Measurements from ENCODE around the gene ZC3H13.
A peak's percentile ranks its signal among the peaks of the same experiment; 100 is the strongest.

Gene ZC3H13, protein sequence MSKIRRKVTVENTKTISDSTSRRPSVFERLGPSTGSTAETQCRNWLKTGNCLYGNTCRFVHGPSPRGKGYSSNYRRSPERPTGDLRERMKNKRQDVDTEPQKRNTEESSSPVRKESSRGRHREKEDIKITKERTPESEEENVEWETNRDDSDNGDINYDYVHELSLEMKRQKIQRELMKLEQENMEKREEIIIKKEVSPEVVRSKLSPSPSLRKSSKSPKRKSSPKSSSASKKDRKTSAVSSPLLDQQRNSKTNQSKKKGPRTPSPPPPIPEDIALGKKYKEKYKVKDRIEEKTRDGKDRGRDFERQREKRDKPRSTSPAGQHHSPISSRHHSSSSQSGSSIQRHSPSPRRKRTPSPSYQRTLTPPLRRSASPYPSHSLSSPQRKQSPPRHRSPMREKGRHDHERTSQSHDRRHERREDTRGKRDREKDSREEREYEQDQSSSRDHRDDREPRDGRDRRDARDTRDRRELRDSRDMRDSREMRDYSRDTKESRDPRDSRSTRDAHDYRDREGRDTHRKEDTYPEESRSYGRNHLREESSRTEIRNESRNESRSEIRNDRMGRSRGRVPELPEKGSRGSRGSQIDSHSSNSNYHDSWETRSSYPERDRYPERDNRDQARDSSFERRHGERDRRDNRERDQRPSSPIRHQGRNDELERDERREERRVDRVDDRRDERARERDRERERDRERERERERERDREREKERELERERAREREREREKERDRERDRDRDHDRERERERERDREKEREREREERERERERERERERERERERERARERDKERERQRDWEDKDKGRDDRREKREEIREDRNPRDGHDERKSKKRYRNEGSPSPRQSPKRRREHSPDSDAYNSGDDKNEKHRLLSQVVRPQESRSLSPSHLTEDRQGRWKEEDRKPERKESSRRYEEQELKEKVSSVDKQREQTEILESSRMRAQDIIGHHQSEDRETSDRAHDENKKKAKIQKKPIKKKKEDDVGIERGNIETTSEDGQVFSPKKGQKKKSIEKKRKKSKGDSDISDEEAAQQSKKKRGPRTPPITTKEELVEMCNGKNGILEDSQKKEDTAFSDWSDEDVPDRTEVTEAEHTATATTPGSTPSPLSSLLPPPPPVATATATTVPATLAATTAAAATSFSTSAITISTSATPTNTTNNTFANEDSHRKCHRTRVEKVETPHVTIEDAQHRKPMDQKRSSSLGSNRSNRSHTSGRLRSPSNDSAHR (N-terminal part only)

DNA sequence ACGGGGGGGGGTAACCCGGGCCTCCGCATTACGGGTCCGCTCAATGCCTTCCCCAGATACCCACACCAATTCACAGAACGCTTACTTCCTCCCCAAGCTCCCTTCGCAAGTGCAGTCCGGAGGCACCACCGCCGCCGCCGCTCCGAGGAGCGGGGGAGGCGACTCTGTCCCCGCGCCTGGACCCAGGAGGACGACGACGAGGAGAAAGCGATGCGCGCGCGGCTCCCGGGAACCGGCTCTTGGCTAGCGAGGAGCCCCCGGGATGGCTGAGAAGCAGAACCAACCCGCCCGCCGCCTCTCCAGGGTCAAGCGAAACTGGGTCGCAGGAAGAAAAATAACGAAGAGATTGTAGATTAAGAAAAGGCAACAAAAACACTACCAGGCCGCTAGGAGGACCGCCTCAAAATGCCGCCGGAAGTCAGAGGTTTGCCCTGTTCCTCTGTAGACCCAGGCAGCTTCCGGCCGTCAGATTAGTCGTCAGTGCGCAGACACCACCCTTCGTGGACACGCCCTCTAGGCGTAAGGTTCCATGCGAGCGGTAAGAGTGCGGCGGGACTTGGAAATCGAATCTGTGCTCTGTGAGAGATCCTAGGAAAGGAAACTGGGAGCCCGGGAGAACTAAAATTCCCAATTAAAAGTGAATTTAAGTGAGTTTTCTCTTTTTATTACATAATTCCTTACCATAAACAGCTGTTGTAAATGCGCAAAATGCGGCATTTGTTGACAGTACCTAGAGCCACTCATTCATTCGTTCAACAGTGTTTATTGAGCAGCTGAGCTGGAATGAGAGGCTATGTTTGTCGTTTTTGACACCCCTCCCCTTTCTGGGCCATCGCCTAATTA lies at the start of gene ZC3H13:
TSS of gene ZC3H13 (minus strand) at position 428 of the 843 bp plus-strand sequence. CDS start 7,239 bp downstream, outside the sequence.
- DNase-seq (ENCODE audit: low read depth in 2 of 2) = peak; percentile 80 to 88

DNA sequence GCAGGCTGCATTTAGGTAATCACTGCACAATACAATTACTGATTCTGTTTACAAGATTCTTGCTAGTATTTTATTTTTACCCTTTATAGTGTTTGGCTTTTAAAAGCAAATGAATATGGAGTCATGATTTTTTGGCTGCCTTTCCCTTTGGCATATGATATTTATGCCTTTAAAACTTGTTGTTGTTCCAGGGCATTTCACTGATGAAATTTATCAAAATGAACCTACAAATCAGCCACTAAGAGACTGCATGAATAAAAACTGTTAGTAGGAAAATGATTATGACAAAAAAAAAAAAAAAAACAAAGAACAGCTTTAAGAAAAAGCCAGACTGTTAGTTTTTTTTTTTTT lies 49.7 kb upstream of the ZC3H13 start:
- no peak for DNase-seq (ENCODE audit: low read depth in 2 of 2)

DNA sequence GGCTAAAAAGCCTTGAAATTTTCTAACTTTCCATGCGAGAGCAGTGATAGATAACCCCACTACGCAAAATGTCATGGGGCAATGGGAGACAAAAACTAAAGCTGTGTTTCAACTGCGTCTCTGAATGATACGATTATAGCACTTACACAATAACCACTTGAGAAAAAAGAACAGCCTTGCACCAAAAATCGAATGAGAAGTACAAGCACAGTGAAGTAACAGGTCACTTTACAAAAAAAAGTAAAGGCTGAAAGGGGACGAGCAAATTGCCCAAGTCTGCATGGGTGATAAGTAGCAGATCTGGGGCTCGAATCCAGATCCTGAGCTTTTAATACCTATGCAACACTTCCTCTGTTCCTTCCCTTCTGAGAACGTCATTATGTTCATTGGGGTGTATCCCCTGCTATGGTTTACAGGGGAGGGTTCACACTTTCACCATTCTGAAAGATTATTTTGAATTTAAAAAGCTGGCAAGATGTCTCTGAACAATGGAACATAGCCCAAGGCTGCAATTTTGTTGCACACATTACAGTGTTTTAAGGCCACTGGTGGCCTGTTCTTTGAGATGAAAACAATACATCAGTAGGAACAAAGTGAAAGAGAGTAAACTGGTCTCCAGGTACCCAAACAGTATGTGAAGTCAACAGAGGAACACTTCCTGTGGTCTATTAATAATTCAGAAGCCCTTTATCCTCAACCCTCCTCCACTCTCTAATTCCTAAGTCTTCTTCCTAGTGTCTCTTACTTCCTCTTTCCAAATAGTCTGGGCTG lies 49.1 kb upstream of the ZC3H13 start:
- DNase-seq (ENCODE audit: low read depth in 2 of 2) = no peak

DNA sequence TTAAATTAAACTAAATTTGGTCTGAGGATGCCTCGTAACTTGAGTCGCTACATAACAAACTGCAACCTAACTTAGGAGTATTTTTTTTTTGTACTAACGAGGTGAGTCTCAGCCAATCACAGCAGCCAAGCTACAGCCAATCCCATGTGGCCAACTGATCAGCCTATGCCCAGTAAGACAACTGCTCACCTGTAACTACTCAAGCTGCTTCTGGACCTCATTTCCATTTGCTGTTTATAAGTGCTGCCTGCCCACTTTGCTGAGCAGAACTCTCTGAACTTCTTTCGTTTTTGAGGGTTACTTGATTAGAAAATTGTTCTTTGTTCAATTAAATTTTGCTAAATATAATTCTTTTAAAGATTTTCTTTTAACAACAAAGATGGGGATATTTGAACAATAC lies 48.5 kb upstream of the ZC3H13 start:
- no peak for DNase-seq (ENCODE audit: low read depth in 2 of 2)

DNA sequence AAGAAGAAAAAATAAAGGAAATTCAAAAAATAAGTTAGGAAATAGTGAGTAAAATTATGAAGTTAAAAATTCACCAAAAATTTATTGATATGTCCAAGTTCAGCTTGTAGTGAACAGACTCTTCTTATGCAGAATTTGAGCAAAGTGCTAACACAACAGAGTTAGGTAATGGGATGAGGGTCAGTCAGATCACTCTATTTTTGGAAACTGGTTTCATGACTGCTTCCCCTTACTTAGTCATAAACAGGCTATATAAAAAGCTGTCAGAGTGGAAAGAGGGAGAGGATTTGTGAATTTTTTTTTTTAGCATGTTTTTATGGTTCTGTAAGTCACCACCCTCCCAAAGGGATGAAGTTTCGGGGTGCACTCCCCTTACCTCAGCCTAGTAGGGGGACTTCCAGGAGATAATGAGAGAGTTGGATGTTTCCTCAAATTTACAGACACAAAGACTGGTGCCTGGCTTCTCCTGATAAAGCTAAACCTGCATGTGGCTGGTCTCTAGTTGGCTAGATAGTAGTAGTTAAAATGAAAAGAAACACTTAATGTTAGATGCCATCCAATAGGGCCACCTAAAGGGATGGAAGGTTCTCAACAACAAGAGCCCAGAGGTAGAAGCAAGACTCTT lies 47.8 kb upstream of the ZC3H13 start:
- no peak for DNase-seq (ENCODE audit: low read depth in 2 of 2)

DNA sequence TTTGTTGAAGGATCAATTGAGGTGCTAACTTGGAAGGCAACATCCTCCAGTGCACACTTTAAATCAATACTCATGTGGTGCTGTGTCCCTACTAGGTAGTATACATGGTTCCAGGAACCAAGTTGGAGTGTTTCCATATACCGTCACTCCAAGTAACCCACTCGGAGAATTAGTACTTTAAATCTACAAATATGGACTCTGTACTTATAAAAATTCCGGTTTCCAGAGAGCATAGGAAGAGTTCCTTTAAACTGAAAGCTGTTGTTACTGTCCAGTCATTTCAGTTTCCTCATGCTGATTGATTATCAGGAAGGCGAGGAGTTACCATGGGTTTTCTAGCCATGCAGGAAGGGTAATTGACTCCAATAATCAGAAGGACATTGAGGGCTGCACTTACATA lies 45.1 kb upstream of the ZC3H13 start:
- no peak for DNase-seq (ENCODE audit: low read depth in 2 of 2)

DNA sequence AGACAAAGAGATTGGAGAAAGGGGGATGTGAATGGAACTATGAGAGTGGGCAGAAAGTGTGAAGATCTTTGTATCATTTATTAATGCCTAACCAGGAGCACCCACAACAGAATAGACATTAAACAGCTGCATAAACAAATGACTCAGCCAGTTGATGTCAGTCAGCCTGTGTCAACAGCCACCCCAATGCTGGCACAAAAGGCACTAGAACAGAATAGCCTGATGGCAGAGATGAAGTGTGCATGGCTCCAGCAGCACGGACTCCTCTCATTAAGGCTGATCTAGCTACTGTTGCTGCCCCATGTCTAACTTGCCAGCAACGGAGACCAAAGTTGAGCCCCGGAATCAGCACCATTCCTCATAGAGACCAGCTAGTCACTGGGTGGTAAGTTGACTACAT lies 44.5 kb upstream of the ZC3H13 start:
- no peak for DNase-seq (ENCODE audit: low read depth in 2 of 2)

DNA sequence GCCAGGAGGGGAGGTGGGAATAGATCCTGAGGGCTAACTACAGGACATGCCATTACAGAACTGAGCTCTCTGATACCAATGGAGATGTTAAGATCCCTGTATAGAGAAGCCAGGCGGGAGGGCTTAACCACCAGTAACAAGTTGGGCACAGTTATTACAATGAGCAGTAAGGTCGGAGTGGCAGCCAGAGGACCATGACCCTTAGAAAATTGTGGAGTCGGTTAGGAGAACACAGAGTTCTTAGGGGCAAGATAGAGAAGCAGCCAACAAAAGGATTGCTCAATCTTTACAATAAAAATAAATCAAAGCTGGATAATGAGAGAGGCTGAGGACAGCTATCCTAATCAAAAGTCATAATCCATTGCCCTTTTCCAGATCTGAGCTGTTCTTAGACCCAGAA lies 41.9 kb upstream of the ZC3H13 start:
- DNase-seq (ENCODE audit: low read depth in 2 of 2) = no peak

DNA sequence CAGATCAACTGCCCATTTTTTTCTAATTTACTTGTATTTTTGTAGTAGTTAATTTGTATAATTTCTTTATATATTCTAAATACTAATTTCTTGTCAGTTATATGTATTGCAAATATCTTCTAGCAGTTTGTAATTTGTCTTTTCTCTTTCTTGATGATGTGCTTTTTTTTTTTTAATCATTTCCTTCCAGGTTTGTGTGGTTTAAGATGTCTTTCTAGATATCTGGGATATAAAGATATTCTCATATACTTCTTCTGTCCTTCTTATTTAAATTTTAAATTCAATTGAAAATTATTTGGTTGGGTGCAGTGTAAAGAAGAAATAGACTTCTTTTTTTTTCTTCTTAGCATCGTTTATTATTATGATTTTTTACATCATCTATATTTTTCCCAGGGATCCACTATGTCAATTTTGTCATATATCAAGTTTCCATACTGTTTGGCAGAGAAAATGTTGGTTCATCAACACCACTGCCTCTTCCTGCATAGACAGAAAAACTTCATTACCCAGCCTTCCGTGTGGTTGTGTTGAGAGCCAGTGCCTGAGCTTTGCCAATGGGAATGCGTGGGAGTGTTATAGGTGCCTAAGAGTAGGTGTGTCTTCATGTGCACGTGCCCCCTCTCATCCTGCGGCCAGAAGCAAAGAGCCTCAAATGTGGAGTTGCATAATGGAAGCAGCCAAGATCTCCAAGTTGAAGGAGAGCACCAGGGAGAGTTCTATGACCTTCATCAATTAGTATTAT lies 36.4 kb upstream of the ZC3H13 start:
- no peak for DNase-seq (ENCODE audit: low read depth in 2 of 2)

DNA sequence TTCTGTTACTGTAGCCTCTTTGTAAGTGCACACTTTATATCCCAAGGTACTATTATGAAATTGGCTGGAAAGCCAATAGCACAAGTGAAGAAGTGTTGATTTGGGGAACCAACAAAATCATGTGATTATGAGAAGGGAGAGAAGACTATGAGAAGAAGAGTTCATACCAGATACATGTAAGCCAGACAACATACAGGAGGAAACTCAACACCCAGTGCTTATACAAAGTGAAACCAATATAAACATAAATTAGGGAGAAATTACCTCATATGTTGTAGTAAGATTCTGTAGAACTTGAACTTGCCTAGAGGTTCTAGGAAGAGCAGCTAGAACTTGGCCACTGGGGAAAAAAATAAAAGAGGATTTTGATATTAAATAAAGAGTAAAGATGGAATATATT lies 34.9 kb upstream of the ZC3H13 start:
- no peak for DNase-seq (ENCODE audit: low read depth in 2 of 2)

DNA sequence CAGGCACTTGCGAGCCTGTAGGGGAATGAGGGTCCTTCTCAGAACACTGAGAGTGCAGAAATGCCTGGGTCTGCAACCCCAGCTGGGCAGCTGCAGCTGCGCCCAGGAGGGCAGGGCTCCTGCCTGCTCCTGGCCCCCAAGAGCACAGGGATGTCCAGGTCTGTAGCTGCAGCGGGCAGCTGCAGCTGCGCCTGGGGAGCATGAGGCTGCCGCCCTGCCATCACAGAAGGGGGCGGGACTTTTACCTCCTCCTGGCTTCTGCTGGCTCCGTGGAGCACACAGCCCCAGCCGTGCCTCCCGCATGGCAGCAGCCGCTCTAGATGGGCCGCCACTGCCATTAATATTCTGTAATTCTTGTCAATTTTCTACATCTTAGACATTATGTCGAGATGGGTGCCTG lies 34.4 kb upstream of the ZC3H13 start:
- no peak for DNase-seq (ENCODE audit: low read depth in 2 of 2)

DNA sequence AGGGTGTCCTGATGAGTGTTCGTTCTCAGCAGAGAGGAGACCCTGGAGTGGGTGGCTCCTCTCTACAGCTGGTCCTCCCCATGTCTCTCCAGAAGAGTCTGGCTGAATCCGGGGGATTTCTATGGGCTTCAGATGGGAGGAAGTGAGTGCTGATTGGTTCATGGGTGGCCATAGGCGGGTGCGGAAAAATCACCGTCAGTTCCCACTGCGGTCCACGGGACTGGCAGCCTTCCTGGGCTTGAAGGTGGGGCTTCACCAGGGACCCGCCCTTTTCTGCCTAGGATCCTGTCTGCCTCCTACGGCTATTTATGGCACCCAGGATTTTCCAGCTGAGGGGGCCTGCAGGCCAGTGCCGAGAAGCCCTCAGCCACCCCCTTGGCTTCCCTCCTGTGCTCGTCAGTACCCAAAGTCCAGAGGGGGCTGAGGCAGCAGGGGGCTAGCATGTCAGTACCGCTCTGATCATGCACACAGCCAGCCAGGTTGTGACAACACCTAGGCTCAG lies 33.9 kb upstream of the ZC3H13 start:
- no peak for DNase-seq (ENCODE audit: low read depth in 2 of 2)

DNA sequence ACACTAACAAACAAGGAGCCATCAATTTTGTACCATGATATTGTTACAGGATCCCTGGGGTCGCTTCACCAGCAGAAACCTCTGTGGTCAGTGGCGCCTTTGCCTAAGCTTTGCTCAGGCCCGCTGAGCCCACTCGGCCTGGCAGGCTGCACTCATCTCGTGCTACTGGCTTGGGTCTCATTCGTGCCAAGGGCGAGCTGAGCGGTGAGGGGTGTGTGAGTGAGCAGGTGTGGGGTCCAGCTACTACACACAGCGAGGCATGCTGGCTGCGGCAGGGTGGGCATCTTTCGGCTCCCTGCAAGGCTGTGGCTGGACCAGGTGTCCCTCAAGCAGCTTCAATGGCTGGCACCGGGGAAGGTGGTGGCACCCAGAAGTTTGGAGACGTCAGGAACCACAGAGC lies 33.2 kb upstream of the ZC3H13 start:
- no peak for DNase-seq (ENCODE audit: low read depth in 2 of 2)

DNA sequence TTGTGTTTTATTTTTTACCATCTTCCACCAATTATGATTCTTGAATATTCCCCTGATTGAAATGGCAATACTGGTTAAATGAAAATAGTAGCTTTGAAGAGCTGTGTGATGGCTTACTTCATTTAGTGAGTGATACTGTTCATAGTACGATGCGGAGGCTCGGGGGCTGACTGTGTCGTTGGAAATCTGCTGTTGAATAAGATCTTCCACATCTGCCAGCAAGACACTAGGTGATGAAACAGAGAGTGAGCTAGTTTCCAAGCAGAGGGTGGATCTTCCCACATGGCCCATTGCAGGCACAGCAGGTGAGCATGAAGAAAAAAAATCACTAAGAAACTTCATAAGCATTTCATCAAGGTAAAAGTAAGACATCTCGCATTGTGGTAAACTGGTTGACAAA lies 29.8 kb upstream of the ZC3H13 start:
- no peak for DNase-seq (ENCODE audit: low read depth in 2 of 2)

DNA sequence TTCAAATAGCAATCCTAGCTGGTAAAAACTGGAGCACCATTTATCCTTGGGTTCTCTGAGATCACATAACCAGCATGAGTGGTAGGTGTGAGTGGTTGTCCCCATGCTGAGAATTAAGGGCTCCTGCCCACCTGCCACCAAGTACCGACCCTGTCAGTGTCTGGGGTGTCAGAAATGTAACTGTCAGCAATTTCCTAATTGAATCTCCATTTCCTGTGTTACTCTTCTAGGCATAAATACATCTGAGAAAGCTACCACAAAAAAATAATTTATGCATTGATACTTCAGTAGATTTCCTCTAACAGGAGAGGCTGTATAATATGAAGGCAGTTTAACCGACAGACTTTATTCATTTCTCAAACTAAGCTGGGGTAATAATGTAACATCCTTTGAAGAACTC lies 27.2 kb upstream of the ZC3H13 start:
- no peak for DNase-seq (ENCODE audit: low read depth in 2 of 2)

DNA sequence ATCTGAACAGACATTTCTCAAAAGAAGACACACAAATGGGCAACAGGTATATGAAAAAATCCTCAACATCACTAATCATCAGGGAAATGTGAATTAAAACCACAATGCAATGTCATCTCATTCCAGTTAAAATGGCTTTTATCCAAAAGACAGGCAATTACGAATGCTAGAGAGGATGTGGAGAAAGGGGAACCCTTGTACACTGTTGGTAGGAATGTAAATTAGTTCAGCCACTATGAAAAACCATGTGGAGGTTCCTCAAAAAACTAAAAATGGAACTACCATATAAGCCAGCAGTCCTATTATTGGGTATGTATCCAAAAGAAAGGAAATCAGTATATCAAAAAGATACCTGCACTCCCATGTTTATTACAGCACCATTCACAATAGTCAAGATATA lies 24.7 kb upstream of the ZC3H13 start:
- DNase-seq (ENCODE audit: low read depth in 2 of 2) = no peak

DNA sequence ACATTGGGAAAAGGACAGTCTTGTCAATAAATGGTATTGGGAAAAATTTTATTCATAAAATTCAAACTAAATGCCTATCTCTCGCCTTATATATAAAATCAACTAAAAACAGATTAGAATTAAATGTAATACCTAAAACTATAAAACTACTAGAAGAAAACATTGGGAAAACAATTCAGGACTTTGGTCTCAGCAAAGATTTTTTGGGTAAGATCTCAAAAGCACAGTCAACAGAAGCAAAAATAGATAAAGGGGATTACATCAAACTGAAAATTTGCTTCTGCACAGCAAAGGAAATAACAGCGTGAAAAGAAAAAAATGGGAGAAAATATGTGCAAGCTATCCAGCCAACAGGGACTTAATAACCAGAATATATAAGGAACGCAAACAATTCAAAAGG lies 24.3 kb upstream of the ZC3H13 start:
- DNase-seq (ENCODE audit: low read depth in 2 of 2) = no peak

DNA sequence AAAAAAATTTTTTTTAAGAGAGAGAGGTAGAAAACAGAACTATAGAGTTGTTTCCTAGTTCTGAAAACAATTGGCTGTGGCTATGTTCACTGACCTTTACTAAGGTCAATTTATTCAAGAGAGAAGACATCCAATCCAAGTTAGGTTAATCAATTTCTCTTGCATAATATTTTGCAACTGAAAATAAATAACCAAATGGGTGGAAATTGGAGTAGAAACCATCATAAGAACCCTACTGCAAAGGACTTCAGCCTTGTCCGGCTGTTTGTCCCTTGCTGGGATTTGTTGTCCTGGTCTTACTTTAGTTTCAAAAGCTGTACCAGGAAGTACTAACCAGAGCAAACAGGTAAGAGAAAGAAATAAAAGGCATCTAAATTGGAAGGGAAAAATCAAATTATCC lies 23.3 kb upstream of the ZC3H13 start:
- DNase-seq (ENCODE audit: low read depth in 2 of 2) = no peak

DNA sequence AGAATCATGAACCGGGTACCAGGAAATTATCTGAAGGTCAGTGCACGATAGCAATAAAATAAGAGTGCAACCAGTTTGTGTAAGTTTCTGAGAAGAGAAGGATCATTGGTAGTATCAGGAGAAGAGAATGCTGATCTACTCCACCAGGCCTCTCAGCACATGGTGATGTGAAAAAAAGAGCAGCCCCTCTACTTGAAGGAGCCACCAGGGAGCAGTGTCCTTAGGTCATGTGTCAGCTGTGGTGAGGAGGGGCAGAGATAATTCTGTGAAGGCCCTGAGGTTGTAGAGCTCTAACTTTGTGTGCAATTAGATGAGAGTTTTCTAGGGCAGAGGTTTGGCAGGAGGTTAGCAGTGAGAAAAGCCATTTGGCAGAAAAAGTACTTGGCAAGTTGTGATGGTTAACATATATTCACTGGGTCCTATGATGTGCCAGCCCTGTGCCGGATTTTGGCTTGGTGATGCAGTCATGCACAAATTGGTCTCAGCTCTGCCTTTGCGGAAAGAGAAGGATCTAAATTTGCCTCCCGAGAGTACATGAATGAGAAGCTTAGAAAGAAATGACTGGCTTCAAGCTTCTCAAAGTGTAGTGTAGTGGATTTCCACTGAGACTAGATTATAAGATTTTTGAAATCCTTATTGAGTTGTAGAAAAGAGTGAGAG lies 19.2 kb upstream of the ZC3H13 start:
- DNase-seq (ENCODE audit: low read depth in 2 of 2) = no peak

All from stimulated activated CD8-positive, alpha-beta memory T cell treated with anti-CD3 and anti-CD28 coated beads, Interleukin-15, amount 100 ng/mL, for 4 hours (primary cell).